ENCODE results near the gene SCN1B. TPM values are rescaled to one million over a fixed set of nuclear protein-coding genes. Genes with fewer than 3 reads are reported as not detected.

Gene SCN1B
- total and polyA plus RNA-seq, 7 donors: 55.6 to 345 (median 248) TPM

GRCh38 chr19:35073941-35074340 is 43.7 kb downstream of the SCN1B start:
- peaks cover 7% of the 10 kb centered on the region for H3K9me3 ChIP-seq
- WGBS, 3 donors: 70 to 82% (median 76%) methylated on average over 8 of the region's 8 CpGs
- H3K36me3 ChIP-seq (ENCODE audit: insufficient read depth in 1 of 2, low read depth in 1 of 2): no peaks in the 10 kb centered on the region
- no peak for ATAC-seq
- TF ChIP-seq, protein P1, sequence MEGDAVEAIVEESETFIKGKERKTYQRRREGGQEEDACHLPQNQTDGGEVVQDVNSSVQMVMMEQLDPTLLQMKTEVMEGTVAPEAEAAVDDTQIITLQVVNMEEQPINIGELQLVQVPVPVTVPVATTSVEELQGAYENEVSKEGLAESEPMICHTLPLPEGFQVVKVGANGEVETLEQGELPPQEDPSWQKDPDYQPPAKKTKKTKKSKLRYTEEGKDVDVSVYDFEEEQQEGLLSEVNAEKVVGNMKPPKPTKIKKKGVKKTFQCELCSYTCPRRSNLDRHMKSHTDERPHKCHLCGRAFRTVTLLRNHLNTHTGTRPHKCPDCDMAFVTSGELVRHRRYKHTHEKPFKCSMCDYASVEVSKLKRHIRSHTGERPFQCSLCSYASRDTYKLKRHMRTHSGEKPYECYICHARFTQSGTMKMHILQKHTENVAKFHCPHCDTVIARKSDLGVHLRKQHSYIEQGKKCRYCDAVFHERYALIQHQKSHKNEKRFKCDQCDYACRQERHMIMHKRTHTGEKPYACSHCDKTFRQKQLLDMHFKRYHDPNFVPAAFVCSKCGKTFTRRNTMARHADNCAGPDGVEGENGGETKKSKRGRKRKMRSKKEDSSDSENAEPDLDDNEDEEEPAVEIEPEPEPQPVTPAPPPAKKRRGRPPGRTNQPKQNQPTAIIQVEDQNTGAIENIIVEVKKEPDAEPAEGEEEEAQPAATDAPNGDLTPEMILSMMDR (IDR thresholded peaks at IDR 0.05): no peak
- no peaks in the 10 kb centered on the region for H3K27me3 ChIP-seq (ENCODE audit: insufficient read depth in 3 of 3, low read length in 2 of 3)
- no peak overlapping the region for H3K27ac ChIP-seq
- no peak overlapping the region for H3K4me3 ChIP-seq
- intact Hi-C loops (cut with DNase I): no loop called here
- H3K4me1 ChIP-seq: no peaks in the 10 kb centered on the region
- DNase-seq: no peak

GRCh38 chr19:35074426-35075201 is 44.3 kb downstream of the SCN1B start:
- H3K4me1 ChIP-seq: no peaks in the 10 kb centered on the region
- DNase-seq (no peak), ATAC-seq (no peak)
- intact Hi-C loops (cut with DNase I): no loop called here
- no peaks in the 10 kb centered on the region for H3K27me3 ChIP-seq (ENCODE audit: insufficient read depth in 3 of 3, low read length in 2 of 3)
- H3K9me3 ChIP-seq: peaks cover 7% of the 10 kb centered on the region
- H3K36me3 ChIP-seq (ENCODE audit: insufficient read depth in 1 of 2, low read depth in 1 of 2): no peaks in the 10 kb centered on the region
- no peak overlapping the region for H3K27ac ChIP-seq
- TF ChIP-seq, protein P1 (IDR thresholded peaks at IDR 0.05): no peak
- no peak overlapping the region for H3K4me3 ChIP-seq
- WGBS, 3 donors: 84 to 91% (median 85%) methylated on average over 21 of the region's 21 CpGs

- H3K36me3 ChIP-seq (ENCODE audit: insufficient read depth in 1 of 2, low read depth in 1 of 2): no peaks in the 10 kb centered on the region
- H3K27ac ChIP-seq: no peak overlapping the region
- no peak for DNase-seq
- TF ChIP-seq, protein P1 (IDR thresholded peaks at IDR 0.05): no peak
- no peaks in the 10 kb centered on the region for H3K4me1 ChIP-seq
- peaks cover 4% of the 10 kb centered on the region for H3K9me3 ChIP-seq
- H3K4me3 ChIP-seq: no peak overlapping the region
- WGBS, 3 donors: 90 to 92% (median 91%) methylated on average over 20 to 21 of the region's 21 CpGs
- no peak for ATAC-seq
- H3K27me3 ChIP-seq (ENCODE audit: insufficient read depth in 3 of 3, low read length in 2 of 3): no peaks in the 10 kb centered on the region
- intact Hi-C loops (cut with DNase I): no loop called here
Measured at GRCh38 chr19:35075202-35076025, 45.1 kb downstream of the SCN1B start.

DNA sequence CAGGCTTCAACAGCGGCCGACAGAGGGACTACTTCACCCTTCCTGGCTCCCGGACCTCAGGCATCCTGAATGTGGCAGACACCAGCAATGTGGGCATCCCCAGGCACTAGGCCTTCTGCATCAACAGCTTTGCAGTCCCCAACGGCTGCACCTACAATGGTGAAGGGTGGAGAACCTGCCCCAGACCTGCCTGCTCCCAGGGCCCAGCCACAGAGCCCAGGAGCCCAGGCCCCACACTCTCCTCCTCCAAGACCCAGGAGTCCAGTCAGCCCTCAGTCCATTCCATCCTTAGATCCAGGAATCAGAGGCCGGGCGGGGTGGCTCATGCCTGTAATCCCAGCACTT is 45.7 kb downstream of the SCN1B start:
- DNase-seq: no peak
- H3K9me3 ChIP-seq: no peaks in the 10 kb centered on the region
- TF ChIP-seq, protein P1 (IDR thresholded peaks at IDR 0.05): no peak
- intact Hi-C loops (cut with DNase I): no loop called here
- H3K4me1 ChIP-seq: no peaks in the 10 kb centered on the region
- no peaks in the 10 kb centered on the region for H3K36me3 ChIP-seq (ENCODE audit: insufficient read depth in 1 of 2, low read depth in 1 of 2)
- ATAC-seq: no peak
- no peak overlapping the region for H3K27ac ChIP-seq
- 86 to 88% (median 87%) methylated on average over 6 of the region's 6 CpGs for WGBS, 3 donors
- H3K27me3 ChIP-seq (ENCODE audit: insufficient read depth in 3 of 3, low read length in 2 of 3): no peaks in the 10 kb centered on the region
- H3K4me3 ChIP-seq: no peak overlapping the region

All from psoas muscle (tissue), 8 donors.